Measurements from ENCODE around the gene SPEG.

The SPEG gene

GRCh38 chr2:219468410-219469185 lies 34.0 kb downstream of the SPEG start:
- no peak for TF ChIP-seq ZFP30 (CRISPR knock-in tag; IDR thresholded peaks at IDR 0.05)
- TF ChIP-seq TSHZ2 (CRISPR knock-in tag; IDR thresholded peaks at IDR 0.05), result no peak
- no peak for TF ChIP-seq CSDC2 (CRISPR knock-in tag; IDR thresholded peaks at IDR 0.05)
- TF ChIP-seq, protein P1, sequence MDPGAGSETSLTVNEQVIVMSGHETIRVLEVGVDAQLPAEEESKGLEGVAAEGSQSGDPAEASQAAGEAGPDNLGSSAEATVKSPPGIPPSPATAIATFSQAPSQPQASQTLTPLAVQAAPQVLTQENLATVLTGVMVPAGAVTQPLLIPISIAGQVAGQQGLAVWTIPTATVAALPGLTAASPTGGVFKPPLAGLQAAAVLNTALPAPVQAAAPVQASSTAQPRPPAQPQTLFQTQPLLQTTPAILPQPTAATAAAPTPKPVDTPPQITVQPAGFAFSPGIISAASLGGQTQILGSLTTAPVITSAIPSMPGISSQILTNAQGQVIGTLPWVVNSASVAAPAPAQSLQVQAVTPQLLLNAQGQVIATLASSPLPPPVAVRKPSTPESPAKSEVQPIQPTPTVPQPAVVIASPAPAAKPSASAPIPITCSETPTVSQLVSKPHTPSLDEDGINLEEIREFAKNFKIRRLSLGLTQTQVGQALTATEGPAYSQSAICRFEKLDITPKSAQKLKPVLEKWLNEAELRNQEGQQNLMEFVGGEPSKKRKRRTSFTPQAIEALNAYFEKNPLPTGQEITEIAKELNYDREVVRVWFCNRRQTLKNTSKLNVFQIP (CRISPR knock-in tag; IDR thresholded peaks at IDR 0.05; ENCODE audit: borderline replicate concordance, low read depth), result no peak
- no peak for TF ChIP-seq OSR1 (CRISPR knock-in tag; IDR thresholded peaks at IDR 0.05)
- TF ChIP-seq, protein P2, sequence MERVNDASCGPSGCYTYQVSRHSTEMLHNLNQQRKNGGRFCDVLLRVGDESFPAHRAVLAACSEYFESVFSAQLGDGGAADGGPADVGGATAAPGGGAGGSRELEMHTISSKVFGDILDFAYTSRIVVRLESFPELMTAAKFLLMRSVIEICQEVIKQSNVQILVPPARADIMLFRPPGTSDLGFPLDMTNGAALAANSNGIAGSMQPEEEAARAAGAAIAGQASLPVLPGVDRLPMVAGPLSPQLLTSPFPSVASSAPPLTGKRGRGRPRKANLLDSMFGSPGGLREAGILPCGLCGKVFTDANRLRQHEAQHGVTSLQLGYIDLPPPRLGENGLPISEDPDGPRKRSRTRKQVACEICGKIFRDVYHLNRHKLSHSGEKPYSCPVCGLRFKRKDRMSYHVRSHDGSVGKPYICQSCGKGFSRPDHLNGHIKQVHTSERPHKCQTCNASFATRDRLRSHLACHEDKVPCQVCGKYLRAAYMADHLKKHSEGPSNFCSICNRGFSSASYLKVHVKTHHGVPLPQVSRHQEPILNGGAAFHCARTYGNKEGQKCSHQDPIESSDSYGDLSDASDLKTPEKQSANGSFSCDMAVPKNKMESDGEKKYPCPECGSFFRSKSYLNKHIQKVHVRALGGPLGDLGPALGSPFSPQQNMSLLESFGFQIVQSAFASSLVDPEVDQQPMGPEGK (CRISPR knock-in tag; IDR thresholded peaks at IDR 0.05; ENCODE audit: borderline replicate concordance), result no peak
- TF ChIP-seq GLIS3 (CRISPR knock-in tag; IDR thresholded peaks at IDR 0.05), result no peak
- TF ChIP-seq ISL1 (CRISPR knock-in tag; IDR thresholded peaks at IDR 0.05), result no peak
- no peak for TF ChIP-seq TOX (CRISPR knock-in tag; IDR thresholded peaks at IDR 0.05; ENCODE audit: borderline replicate concordance)
- TF ChIP-seq, protein P3, sequence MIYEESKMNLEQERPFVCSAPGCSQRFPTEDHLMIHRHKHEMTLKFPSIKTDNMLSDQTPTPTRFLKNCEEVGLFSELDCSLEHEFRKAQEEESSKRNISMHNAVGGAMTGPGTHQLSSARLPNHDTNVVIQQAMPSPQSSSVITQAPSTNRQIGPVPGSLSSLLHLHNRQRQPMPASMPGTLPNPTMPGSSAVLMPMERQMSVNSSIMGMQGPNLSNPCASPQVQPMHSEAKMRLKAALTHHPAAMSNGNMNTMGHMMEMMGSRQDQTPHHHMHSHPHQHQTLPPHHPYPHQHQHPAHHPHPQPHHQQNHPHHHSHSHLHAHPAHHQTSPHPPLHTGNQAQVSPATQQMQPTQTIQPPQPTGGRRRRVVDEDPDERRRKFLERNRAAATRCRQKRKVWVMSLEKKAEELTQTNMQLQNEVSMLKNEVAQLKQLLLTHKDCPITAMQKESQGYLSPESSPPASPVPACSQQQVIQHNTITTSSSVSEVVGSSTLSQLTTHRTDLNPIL (CRISPR knock-in tag; IDR thresholded peaks at IDR 0.05; ENCODE audit: low read depth), result no peak
- no peak for TF ChIP-seq ZFP3 (CRISPR knock-in tag; IDR thresholded peaks at IDR 0.05)
- ATAC-seq, result no peak; the same call in 1 of the 3 replicates

DNA sequence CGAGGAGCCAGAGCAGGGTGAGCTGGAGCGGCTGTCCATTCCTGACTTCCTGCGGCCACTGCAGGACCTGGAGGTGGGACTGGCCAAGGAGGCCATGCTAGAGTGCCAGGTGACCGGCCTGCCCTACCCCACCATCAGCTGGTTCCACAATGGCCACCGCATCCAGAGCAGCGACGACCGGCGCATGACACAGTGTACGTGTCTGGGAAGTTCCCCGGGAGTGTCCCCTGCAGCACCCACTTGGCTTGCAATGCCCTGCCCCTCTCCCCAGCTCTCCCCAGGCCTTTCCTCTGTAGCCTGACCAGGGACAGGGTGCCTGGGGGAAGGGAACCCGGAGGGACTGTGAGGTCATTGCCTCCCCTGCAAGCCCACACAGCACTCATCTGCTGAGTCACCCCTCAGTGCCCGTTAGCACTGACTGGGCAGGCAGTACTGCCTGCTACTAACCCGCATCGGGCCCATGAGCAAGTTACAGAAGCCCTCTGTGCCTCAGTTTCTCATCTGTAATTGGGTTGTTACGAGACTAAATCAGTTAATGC lies 34.6 kb downstream of the SPEG start:
- ATAC-seq, result peak; percentile 80
- TF ChIP-seq PPARA (CRISPR knock-in tag; IDR thresholded peaks at IDR 0.05; ENCODE audit: borderline replicate concordance) (no peak), ZNF70 (CRISPR knock-in tag; IDR thresholded peaks at IDR 0.05) (no peak), BACH2 (CRISPR knock-in tag; IDR thresholded peaks at IDR 0.05; ENCODE audit: borderline replicate concordance) (no peak), ARNTL (CRISPR knock-in tag; IDR thresholded peaks at IDR 0.05; ENCODE audit: borderline replicate concordance, low read depth) (no peak), GLIS3 (CRISPR knock-in tag; IDR thresholded peaks at IDR 0.05) (no peak), ZFP3 (CRISPR knock-in tag; IDR thresholded peaks at IDR 0.05) (no peak), TSHZ2 (CRISPR knock-in tag; IDR thresholded peaks at IDR 0.05) (no peak), ZNF8 (CRISPR knock-in tag; IDR thresholded peaks at IDR 0.05) (no peak), ZC3H10 (CRISPR knock-in tag; IDR thresholded peaks at IDR 0.05) (no peak), ISL1 (CRISPR knock-in tag; IDR thresholded peaks at IDR 0.05) (no peak), CSRNP3 (CRISPR knock-in tag; IDR thresholded peaks at IDR 0.05) (no peak), SNAI2 (CRISPR knock-in tag; IDR thresholded peaks at IDR 0.05) (no peak), ESRRG (CRISPR knock-in tag; IDR thresholded peaks at IDR 0.05) (no peak), CSDC2 (CRISPR knock-in tag; IDR thresholded peaks at IDR 0.05) (no peak), TCF4 (CRISPR knock-in tag; IDR thresholded peaks at IDR 0.05; ENCODE audit: borderline replicate concordance) (no peak), ZNF565 (CRISPR knock-in tag; conservative IDR thresholded peaks at IDR 0.05; ENCODE audit: low read depth) (no peak)
- TF ChIP-seq, protein P2 (CRISPR knock-in tag; IDR thresholded peaks at IDR 0.05; ENCODE audit: borderline replicate concordance), result no peak
- TF ChIP-seq, protein P3 (CRISPR knock-in tag; IDR thresholded peaks at IDR 0.05; ENCODE audit: low read depth), result no peak

All from SK-N-SH treated with all-trans-retinoic acid at 6 μM for 48 hours (cell line).